Psoas muscle (tissue), 8 donors: Measurements from ENCODE around the gene MROH2A. TPM values are rescaled to one million over a fixed set of nuclear protein-coding genes. Genes with fewer than 3 reads are reported as not detected.
"Not testable (repeated sequence)": the region's sequence is repeated elsewhere in the genome, so short reads cannot be mapped to it uniquely, and the experiment has no call there.

Source experiments
- ATAC-seq, 4 donors: fragments of 200-7000 bp; cut with Tn5 transposase; one replicate each; pipeline ENCODE4 v1.9.1; 2020; ENCODE audit warnings: moderate library complexity in 3 of 4, mild to moderate bottlenecking in 2 of 4
- DNase-seq, 2 donors: peaks; one replicate each; pipeline ENCODE4 v3.0.0-alpha.2; 2020
- H3K27ac ChIP-seq: fragments of 200-600 bp; one replicate; pipeline ENCODE4 v1.8.0; 2022
- H3K27me3 ChIP-seq, 3 donors: fragments of 200-600 bp in 1 of 3; one replicate each; pipeline versions ENCODE4 v1.6.1 to v1.8.0; 2013 to 2022; ENCODE audit warnings: low read length in 2 of 3, mild to moderate bottlenecking in 2 of 3, moderate library complexity in 1 of 3; ENCODE audit not compliant: insufficient read depth in 3 of 3
- H3K36me3 ChIP-seq, 2 donors: fragments of 200-600 bp in 1 of 2; one replicate each; pipeline versions ENCODE4 v1.6.1 to v1.8.0; 2013 to 2022; ENCODE audit warnings: low read depth in 1 of 2, mild to moderate bottlenecking in 1 of 2, moderate library complexity in 1 of 2; ENCODE audit not compliant: insufficient read depth in 1 of 2
- H3K4me1 ChIP-seq: fragments of 200-600 bp; one replicate; pipeline ENCODE4 v1.8.0; 2022
- H3K4me3 ChIP-seq: fragments of 200-600 bp; one replicate; pipeline ENCODE4 v1.8.0; 2022; ENCODE audit warnings: mild to moderate bottlenecking
- H3K9me3 ChIP-seq: fragments of 200-600 bp; one replicate; pipeline ENCODE4 v1.8.0; 2022
- CTCF ChIP-seq: fragments of 200-600 bp; IDR thresholded peaks from one replicate; pipeline ENCODE4 v1.8.0; 2022; ENCODE audit warnings: antibody characterized with exemption
- WGBS, 3 donors: extraction: QIAGEN DNeasy Blood & Tissue Kit; methylation state at CpG; one replicate each; pipeline versions ENCODE4 v1.1.6 to v1.1.7; 2013; 5-methylcytosine and 5-hydroxymethylcytosine counted together
- intact Hi-C, 2 donors: fragments of 100-400 bp; cut with DNase I; formaldehyde crosslinking; loops; one replicate each; pipeline versions ENCODE4 v1.11.0 to v1.14.2; 2022
- polyA plus RNA-seq, 3 donors: library from polyadenylated mRNA; stranded (reverse); fragments of 200-250 nt; gene quantifications; one replicate each; pipeline ENCODE4 v1.2.3, GENCODE V29; 2013
- total RNA-seq, 4 donors: library from RNA; stranded (reverse); fragmentation: NEBNext Ultra II Directional in 2 of 4; extraction: Animal tissue kit (Norgen Biotek cat#: 25700) in 2 of 4; gene quantifications; one replicate each; pipeline versions ENCODE4 v1.2.1 to v1.2.4, GENCODE V29; 2021 to 2023
- donor health status: healthy with polysubstance abuse.
- donor health status: DM: no; HTN: no; CAD: no; lungs with moderate emphysema.
- donor health status: Bipolar disorder and iron deficiency.
- donor health status: healthy.
- donor health status: DM: yes; HTN: yes; CAD: no.
- donor health status: DM: no; HTN: no; CAD: no.
- donor health status: DM: no; HTN: no; CAD: no.
- donor health status: DM: yes; HTN: yes; CAD: no.

Gene MROH2A
- total and polyA plus RNA-seq, 7 donors, result not detected

GRCh38 chr2:233867993-233868532 lies 89.9 kb downstream of the MROH2A start, which contains the start of gene MSL3B:
Gene MSL3B (minus strand): TSS chr2:233868386.
- peaks cover 16% of the 10 kb centered on the region for H3K9me3 ChIP-seq
- intact Hi-C loops, result no loop called here
- TF ChIP-seq CTCF, result no peak
- 8 to 11% (median 10%) methylated on average over 50 of the region's 50 CpGs for WGBS, 3 donors
- DNase-seq (peak in 1 of 2 donors; percentile 26), ATAC-seq (no peak)
- no peaks in the 10 kb centered on the region for H3K4me1 ChIP-seq
- no peak within 1 kb of the TSS for H3K27ac ChIP-seq
- H3K4me3 ChIP-seq, result peak within 1 kb of the TSS; percentile 63
- no peaks in the 10 kb centered on the region for H3K36me3 ChIP-seq
- peaks cover 0 to 28% (median 3%) of the 10 kb centered on the region in 3 donors for H3K27me3 ChIP-seq

DNA sequence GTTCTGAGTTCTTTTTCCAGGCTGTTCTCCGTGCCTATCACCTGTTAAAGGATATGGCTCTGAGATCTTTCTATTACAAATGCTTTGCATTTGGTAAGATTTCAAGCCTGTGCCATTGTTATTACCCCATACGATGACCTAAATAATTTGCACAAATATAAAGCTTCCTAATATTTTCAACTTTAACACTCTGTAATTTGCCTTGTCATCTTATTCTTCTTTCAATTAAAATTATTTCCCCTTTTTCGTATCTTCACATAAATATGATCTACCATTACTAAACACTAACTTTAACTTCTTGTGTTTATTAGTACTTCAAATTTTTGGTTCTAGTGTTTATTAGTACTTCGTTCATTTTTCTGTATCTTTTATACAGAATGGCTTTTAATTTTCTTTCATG lies 93.3 kb downstream of the MROH2A start:
- DNase-seq (no peak), ATAC-seq (no peak)
- intact Hi-C loops, result no loop called here
- Histone ChIP-seq H3K27ac (no peak overlapping the region), H3K36me3 (no peaks in the 10 kb centered on the region), H3K9me3 (peaks cover 16% of the 10 kb centered on the region), H3K27me3 (peaks cover 0 to 28% (median 3%) of the 10 kb centered on the region in 3 donors), H3K4me3 (no peak overlapping the region), H3K4me1 (no peaks in the 10 kb centered on the region)
- TF ChIP-seq CTCF, result no peak
- 64 to 68% (median 66%) methylated on average over 4 of the region's 4 CpGs for WGBS, 3 donors

DNA sequence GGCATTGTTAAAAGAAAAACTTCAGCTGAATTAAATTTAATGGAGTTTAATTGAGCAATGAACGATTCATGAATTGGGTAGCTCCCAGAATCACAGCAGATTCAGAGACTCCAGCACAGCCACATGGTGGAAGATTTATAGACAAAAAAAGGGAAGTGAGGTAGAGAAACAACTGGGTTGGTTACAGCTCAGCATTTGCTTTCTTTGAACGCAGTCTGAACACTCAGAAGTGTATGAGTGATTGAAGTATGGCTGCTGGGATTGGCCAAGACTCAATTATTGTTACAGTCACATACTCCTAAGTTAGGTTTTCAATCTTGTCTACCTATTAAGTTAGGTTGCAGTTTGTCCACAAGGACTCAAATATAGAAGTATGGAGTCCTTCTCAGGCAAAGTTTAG lies 94.0 kb downstream of the MROH2A start:
- WGBS, 3 donors, result 36 to 42% (median 38%) methylated on average over 2 of the region's 2 CpGs
- H3K9me3 ChIP-seq, result peaks cover 16% of the 10 kb centered on the region
- ATAC-seq, DNase-seq, intact Hi-C loops, H3K27ac ChIP-seq, H3K4me3 ChIP-seq, H3K36me3 ChIP-seq, H3K4me1 ChIP-seq: not testable (repeated sequence)
- H3K27me3 ChIP-seq, result peaks cover 0 to 28% (median 3%) of the 10 kb centered on the region in 3 donors

GRCh38 chr2:233882353-233882752 lies 104.2 kb downstream of the MROH2A start:
- peaks cover 24% of the 10 kb centered on the region for H3K9me3 ChIP-seq
- no peak for ATAC-seq
- TF ChIP-seq CTCF, result no peak
- intact Hi-C loops, result no loop called here
- no peak overlapping the region for H3K27ac ChIP-seq
- H3K27me3 ChIP-seq, result no peaks in the 10 kb centered on the region
- H3K36me3 ChIP-seq, result no peaks in the 10 kb centered on the region
- no peaks in the 10 kb centered on the region for H3K4me1 ChIP-seq
- DNase-seq, result no peak
- no peak overlapping the region for H3K4me3 ChIP-seq

Other genes starting within 250 kb of the MROH2A start
- 10 to 100 TPM; 13.3 to 23.3 (median 21.9) TPM for gene USP40, start 211.5 kb upstream of the MROH2A start, total RNA-seq
- gene USP40, start 211.5 kb upstream of the MROH2A start, polyA plus RNA-seq, result 10 to 100 TPM in 1 of 3 donors, 1 to 10 TPM in 2; 9.1 to 19.4 (median 9.3) TPM
- gene UGT1A8, start 160.7 kb upstream of the MROH2A start, total RNA-seq, result not detected
- gene UGT1A8, start 160.7 kb upstream of the MROH2A start, polyA plus RNA-seq, result not detected
- gene UGT1A10, start 141.9 kb upstream of the MROH2A start, total RNA-seq, result not detected
- gene UGT1A10, start 141.9 kb upstream of the MROH2A start, polyA plus RNA-seq, result under 1 TPM in 1 of 3 donors, not detected in 2; 0.03 TPM
- not detected for gene UGT1A9, start 106.4 kb upstream of the MROH2A start, total RNA-seq
- not detected for gene UGT1A9, start 106.4 kb upstream of the MROH2A start, polyA plus RNA-seq
- gene UGT1A7, start 96.4 kb upstream of the MROH2A start, total RNA-seq, result not detected
- gene UGT1A7, start 96.4 kb upstream of the MROH2A start, polyA plus RNA-seq, result not detected
- not detected for gene UGT1A6, start 85.4 kb upstream of the MROH2A start, total RNA-seq
- gene UGT1A6, start 85.4 kb upstream of the MROH2A start, polyA plus RNA-seq, result not detected
- not detected for gene UGT1A5, start 65.4 kb upstream of the MROH2A start, total RNA-seq
- gene UGT1A5, start 65.4 kb upstream of the MROH2A start, polyA plus RNA-seq, result not detected
- gene UGT1A4, start 59.6 kb upstream of the MROH2A start, total RNA-seq, result not detected
- gene UGT1A4, start 59.6 kb upstream of the MROH2A start, polyA plus RNA-seq, result not detected
- not detected for gene UGT1A3, start 49.3 kb upstream of the MROH2A start, total RNA-seq
- not detected for gene UGT1A3, start 49.3 kb upstream of the MROH2A start, polyA plus RNA-seq
- not detected for gene UGT1A1, start 18.1 kb upstream of the MROH2A start, total RNA-seq
- under 1 TPM in 1 of 3 donors, not detected in 2; 0.06 TPM for gene UGT1A1, start 18.1 kb upstream of the MROH2A start, polyA plus RNA-seq
- not detected for gene HJURP, start 76.2 kb downstream of the MROH2A start, total RNA-seq
- under 1 TPM; 0.08 to 0.25 (median 0.10) TPM for gene HJURP, start 76.2 kb downstream of the MROH2A start, polyA plus RNA-seq
- gene TRPM8, start 139.0 kb downstream of the MROH2A start, total RNA-seq, result not detected
- gene TRPM8, start 139.0 kb downstream of the MROH2A start, polyA plus RNA-seq, result not detected